Lower lobe of right lung (tissue), 2 donors: ENCODE results near the gene CARHSP1. TPM values are rescaled to one million over a fixed set of nuclear protein-coding genes. Genes with fewer than 3 reads are reported as not detected.
"Not testable (repeated sequence)": the region's sequence is repeated elsewhere in the genome, so short reads cannot be mapped to it uniquely, and the experiment has no call there.

Source experiments
- ATAC-seq, 2 donors: fragments of 200-7000 bp; cut with Tn5 transposase; one replicate each; pipeline ENCODE4 v1.9.1; 2020 to 2022; ENCODE audit warnings: mild to moderate bottlenecking in 2 of 2, moderate library complexity in 2 of 2
- DNase-seq: peaks from one replicate; pipeline ENCODE4 v3.0.0-alpha.2; 2020
- H3K27ac ChIP-seq: fragments of 200-600 bp; one replicate; pipeline ENCODE4 v1.8.0; 2022
- H3K27me3 ChIP-seq: fragments of 200-600 bp; one replicate; pipeline ENCODE4 v1.8.0; 2022; ENCODE audit warnings: low read depth
- H3K36me3 ChIP-seq: fragments of 200-600 bp; one replicate; pipeline ENCODE4 v1.8.0; 2022; ENCODE audit warnings: mild to moderate bottlenecking
- H3K4me1 ChIP-seq: fragments of 200-600 bp; one replicate; pipeline ENCODE4 v1.8.0; 2022
- H3K4me3 ChIP-seq: fragments of 200-600 bp; one replicate; pipeline ENCODE4 v1.8.0; 2022; ENCODE audit warnings: mild to moderate bottlenecking
- H3K9me3 ChIP-seq: fragments of 200-600 bp; one replicate; pipeline ENCODE4 v1.8.0; 2022
- intact Hi-C: fragments of 100-400 bp; cut with DNase I; formaldehyde crosslinking; loops from one replicate; pipeline ENCODE4 v1.11.0; 2022
- total RNA-seq: library from RNA; stranded (reverse); fragmentation: NEBNext Ultra II Directional; extraction: Animal tissue kit (Norgen Biotek cat#: 25700); gene quantifications from one replicate; pipeline ENCODE4 v1.2.1, GENCODE V29; 2021
- TF ChIP-seq, protein P1 (sequence below): fragments of 200-600 bp; IDR thresholded peaks from one replicate; pipeline ENCODE4 v1.8.0; 2022; ENCODE audit warnings: antibody characterized with exemption, mild to moderate bottlenecking
- donor health status: DM: no; HTN: yes; CAD: no; lungs with severe emphysema.

Gene CARHSP1
- total RNA-seq, 1 donor from 2014 or later: 89.0 TPM

DNA sequence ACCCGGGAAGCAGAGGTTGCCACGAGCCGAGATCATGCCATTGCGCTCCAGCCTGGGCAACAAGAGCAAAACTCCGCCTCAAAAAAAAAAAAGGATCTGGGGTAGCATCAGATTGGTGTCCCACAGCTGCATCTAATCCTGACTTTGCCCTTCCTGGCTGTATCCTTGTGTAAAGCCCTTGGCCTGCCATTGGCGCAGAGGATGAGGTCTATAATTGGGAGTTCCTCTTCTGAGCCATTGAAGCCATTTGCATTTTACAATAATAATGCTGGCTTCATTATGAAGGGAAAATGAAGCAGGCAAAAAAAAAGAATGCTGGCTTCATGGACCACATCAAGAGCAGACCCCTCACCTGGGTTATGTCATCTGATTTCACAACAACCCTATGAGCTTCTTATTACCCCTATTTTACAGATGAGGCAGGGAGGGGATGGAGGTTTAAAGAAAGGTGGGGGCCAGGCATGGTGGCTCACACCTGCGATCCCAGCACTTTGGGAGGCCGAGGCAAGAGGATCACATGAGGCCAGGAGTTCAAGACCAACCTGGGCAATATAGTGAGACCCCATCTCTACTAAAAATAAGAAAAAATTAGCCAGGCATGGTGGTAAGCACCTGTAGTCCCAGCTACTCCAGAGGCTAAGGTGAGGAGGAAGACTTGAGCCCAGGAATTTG, 12.2 kb upstream of the CARHSP1 start:
- Histone ChIP-seq H3K36me3 (no peaks in the 10 kb centered on the region), H3K4me3 (no peak overlapping the region), H3K27me3 (peaks cover 13% of the 10 kb centered on the region), H3K27ac (no peak overlapping the region), H3K9me3 (no peaks in the 10 kb centered on the region), H3K4me1 (peaks cover 7% of the 10 kb centered on the region)
- TF ChIP-seq, protein P1, sequence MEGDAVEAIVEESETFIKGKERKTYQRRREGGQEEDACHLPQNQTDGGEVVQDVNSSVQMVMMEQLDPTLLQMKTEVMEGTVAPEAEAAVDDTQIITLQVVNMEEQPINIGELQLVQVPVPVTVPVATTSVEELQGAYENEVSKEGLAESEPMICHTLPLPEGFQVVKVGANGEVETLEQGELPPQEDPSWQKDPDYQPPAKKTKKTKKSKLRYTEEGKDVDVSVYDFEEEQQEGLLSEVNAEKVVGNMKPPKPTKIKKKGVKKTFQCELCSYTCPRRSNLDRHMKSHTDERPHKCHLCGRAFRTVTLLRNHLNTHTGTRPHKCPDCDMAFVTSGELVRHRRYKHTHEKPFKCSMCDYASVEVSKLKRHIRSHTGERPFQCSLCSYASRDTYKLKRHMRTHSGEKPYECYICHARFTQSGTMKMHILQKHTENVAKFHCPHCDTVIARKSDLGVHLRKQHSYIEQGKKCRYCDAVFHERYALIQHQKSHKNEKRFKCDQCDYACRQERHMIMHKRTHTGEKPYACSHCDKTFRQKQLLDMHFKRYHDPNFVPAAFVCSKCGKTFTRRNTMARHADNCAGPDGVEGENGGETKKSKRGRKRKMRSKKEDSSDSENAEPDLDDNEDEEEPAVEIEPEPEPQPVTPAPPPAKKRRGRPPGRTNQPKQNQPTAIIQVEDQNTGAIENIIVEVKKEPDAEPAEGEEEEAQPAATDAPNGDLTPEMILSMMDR: no peak
- intact Hi-C loops: no loop called here
- no peak for DNase-seq
- no peak for ATAC-seq

DNA sequence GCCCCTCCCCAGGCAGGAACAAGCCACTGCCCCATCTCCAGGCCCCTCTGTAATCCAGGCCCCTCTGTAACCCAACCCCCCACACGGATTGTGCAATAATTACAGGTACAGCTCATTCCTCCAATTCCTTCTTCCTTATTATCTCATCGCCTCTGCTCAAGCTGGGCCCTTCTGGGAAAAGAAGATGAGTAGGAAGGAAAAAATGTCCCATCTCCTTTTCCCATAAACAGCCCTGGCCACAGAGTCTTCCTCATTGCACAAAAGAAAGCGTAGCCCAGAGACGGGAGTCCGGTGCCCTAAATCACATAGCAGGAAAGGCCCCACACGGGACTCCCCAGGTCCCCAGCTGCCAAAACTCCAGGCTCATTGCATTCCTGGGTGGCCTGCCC, 9.7 kb upstream of the CARHSP1 start:
- Histone ChIP-seq H3K27ac (no peak overlapping the region), H3K27me3 (peaks cover 4% of the 10 kb centered on the region), H3K9me3 (no peaks in the 10 kb centered on the region), H3K4me3 (no peak overlapping the region), H3K36me3 (no peaks in the 10 kb centered on the region), H3K4me1 (no peaks in the 10 kb centered on the region)
- intact Hi-C loops: no loop called here
- DNase-seq (no peak), ATAC-seq (peak in 1 of 2 donors; percentile 5)
- TF ChIP-seq, protein P1: no peak

DNA sequence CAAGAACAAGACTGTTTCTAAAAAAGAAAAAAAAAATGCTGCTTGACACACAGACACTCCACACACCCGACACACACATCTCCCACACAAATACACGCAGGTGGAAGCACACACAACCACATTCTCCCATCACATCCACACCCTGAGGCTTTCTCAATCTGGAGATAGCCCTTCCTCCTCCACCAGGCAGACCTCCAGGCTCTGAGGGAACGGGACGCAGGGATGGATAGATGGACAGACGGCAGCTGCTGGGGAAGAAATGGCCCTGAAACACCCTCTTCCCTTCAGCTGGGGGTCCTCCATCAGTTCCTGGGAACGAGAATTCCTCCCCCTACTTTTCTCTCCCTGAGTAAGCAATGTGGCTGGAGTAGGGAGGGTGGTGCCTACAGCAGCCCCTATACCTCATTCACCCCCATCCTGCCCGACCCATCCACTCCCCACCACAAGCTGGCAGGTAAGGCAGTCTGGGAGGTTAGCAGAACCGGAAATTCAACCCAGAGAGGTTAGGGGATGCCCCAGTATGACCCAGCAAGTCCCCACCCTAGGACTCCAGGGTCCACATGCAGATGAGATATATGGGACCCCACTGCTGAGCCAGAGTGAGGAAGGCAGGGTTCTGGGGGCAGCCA, 9.2 kb upstream of the CARHSP1 start:
- H3K27ac ChIP-seq: no peak overlapping the region
- ATAC-seq: peak in 1 of 2 donors; percentile 5

DNA sequence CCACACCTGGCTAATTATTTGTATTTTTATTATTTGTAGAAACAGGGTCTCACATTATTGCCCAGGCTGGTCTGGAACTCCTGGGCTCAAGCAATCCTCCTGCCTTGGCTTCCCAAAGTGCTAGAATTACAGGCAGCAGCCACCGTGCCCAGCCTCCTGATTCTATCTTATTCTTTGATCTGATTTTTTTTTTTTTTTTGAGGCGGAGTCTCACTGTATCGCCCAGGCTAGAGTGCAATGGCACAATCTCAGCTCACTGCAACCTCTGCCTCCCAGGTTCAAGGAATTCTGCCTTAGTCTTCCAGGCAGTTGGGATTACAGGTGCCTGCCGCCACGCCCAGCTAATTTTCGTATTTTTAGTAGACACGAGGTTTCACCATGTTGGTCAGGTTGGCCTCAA, 6.5 kb upstream of the CARHSP1 start:
- H3K27ac ChIP-seq, intact Hi-C loops, DNase-seq, H3K4me1 ChIP-seq, H3K27me3 ChIP-seq, H3K9me3 ChIP-seq, ATAC-seq, H3K36me3 ChIP-seq, H3K4me3 ChIP-seq: not testable (repeated sequence)

More for the DNA sequence above, 9.2 kb upstream of the CARHSP1 start:
- Histone ChIP-seq H3K9me3 (no peaks in the 10 kb centered on the region), H3K36me3 (no peaks in the 10 kb centered on the region), H3K27me3 (no peaks in the 10 kb centered on the region), H3K4me3 (no peak overlapping the region), H3K4me1 (no peaks in the 10 kb centered on the region)
- no peak for DNase-seq
- TF ChIP-seq, protein P1: no peak
- intact Hi-C loops: no loop called here

DNA sequence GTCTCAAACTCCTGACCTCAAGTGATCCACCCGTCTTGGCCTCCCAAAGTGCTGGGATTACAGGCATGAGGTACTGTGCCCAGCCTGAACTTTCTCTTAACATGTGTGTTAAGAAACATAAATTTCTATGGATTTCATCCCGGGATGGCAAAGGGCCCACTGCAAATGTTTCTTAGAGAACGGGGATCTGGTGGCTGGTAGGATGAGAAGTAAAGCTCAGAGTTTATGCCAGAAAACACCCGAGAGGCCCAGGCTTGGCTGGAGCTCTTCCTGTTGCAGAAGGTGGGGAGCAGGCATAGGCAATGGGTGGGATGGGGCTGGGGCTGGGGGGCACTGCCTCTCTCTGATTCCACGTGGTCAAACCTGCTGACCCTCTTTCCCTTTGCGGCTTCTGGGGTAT, 5.6 kb upstream of the CARHSP1 start:
- no peaks in the 10 kb centered on the region for H3K27me3 ChIP-seq
- intact Hi-C loops: no loop called here
- no peak for DNase-seq
- no peaks in the 10 kb centered on the region for H3K36me3 ChIP-seq
- H3K9me3 ChIP-seq: no peaks in the 10 kb centered on the region
- no peak overlapping the region for H3K27ac ChIP-seq
- H3K4me3 ChIP-seq: no peak overlapping the region
- peaks cover 11% of the 10 kb centered on the region for H3K4me1 ChIP-seq
- TF ChIP-seq, protein P1: no peak
- no peak for ATAC-seq

DNA sequence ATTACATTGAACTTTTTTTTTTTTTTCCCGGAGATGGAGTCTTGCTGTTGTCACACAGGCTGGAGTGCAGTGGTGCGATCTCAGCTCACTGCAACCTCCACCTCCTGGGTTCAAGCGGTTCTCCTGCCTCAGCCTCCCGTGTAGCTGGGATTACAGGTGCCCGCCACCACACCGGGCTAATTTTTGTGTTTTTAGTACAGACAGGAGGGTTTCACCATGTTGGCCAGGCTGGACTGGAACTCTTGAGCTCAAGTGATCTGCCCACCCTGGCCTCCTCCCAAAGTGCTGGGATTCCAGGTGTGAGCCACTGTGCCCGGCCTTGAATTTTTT, 5.0 kb upstream of the CARHSP1 start:
- peaks cover 13% of the 10 kb centered on the region for H3K4me1 ChIP-seq
- intact Hi-C loops: not testable (repeated sequence)

More for the DNA sequence above, 5.0 kb upstream of the CARHSP1 start:
- H3K4me3 ChIP-seq, DNase-seq, H3K27ac ChIP-seq, H3K36me3 ChIP-seq, H3K9me3 ChIP-seq, H3K27me3 ChIP-seq, ATAC-seq: not testable (repeated sequence)
